Measurements from ENCODE around the gene ELOF1.

- no peak for TF ChIP-seq POLR2AphosphoS5 (IDR thresholded peaks at IDR 0.05; ENCODE audit: low read depth, low read length)
- no peak for TF ChIP-seq TAF1 (IDR thresholded peaks at IDR 0.05; ENCODE audit: borderline replicate concordance, low read depth, low read length)
- no peak for TF ChIP-seq POLR2A (IDR thresholded peaks at IDR 0.05; ENCODE audit: low read depth, low read length)
These were observed 54.5 kb downstream of the ELOF1 start for GRCh38 chr19:11504502-11505031.

Data from GM12892 (cell line).